EH (cell line): ENCODE results near the gene ATN1.
"Not testable (repeated sequence)": the region's sequence is repeated elsewhere in the genome, so short reads cannot be mapped to it uniquely, and the experiment has no call there.

Source experiments
- DNase-seq: peaks from one replicate; pipeline ENCODE4 v3.0.0-alpha.2; 2015; ENCODE audit warnings: low read depth

ATN1 gene

DNA sequence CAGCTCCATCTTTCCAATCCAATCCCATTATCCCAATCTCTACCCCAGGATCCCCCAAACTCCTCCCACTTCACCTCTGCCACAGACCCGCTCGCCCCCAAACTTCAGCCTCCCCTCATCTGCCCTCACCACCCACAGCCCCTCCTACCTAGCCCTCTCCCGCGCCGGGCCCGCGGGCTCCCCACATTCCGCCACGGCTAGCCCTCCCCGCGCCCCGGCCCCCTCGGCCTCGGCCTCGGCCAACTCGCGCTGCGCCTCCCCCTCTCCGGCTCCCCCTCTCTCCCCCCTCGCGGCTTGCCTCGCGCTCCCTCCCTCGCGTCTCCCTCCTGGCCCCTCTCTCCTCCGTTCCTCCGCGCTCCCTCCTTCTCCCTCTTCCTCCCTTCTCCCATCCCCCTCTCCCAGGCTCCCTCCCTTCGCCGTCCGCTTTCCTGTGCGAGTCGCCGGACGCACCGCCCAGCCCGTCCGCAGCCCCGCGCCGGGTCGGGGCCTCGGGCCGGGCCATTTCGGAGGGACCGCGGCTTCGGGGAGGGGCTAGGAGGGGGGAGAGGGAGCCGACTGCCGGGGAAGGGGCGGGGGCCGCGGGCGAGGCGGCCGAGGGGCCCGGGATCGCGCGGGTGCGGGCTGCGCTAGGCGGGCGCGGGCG lies at the start of gene ATN1:
ATN1 (plus strand) TSS at position 581 of the 643 bp plus-strand sequence. CDS start 6,043 bp downstream, outside the sequence.
- peak; percentile 88 for DNase-seq

DNA sequence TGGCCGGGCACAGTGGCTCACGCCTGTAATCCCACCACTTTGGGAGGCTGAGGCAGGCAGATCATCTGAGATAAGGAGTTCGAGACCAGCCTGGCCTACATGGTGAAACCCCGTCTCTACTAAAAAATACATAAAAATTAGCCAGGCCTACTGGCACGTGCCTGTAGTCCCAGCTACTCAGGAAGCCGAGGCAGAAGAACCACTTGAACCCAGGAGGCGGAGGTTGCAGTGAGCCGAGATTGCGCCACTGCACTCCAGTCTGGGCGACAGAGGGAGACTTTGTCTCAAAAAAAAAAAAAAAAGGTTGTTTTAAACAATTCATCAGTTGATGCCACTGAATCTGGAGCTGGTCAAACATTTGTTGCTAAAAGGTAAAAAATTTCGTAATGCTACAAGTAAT lies 47.9 kb upstream of the ATN1 start:
- DNase-seq, result not testable (repeated sequence)

GRCh38 chr12:6883252-6883651 lies 44.5 kb upstream of the ATN1 start:
- DNase-seq, result no peak

GRCh38 chr12:6883683-6884082 lies 44.1 kb upstream of the ATN1 start:
- DNase-seq, result no peak

DNA sequence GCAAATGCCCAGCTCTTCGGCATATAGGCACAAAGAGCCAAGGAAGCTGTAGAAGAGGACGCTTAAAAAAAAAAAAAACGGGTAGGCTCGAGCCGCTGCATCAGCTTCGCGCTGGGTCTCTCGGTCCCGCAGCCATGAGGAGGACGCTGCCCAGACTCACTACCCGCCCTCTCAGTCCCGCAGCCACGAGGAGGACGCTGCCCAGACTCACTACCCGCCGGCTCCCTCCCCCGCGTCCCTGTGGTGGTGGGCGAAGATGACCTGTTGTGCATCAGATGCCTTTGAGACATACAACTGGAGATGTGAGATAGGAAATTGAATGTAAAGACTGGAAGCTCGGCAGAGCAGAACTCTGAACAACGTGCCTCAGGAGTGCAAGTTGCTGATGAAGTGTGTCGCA lies 43.2 kb upstream of the ATN1 start:
- DNase-seq, result no peak

DNA sequence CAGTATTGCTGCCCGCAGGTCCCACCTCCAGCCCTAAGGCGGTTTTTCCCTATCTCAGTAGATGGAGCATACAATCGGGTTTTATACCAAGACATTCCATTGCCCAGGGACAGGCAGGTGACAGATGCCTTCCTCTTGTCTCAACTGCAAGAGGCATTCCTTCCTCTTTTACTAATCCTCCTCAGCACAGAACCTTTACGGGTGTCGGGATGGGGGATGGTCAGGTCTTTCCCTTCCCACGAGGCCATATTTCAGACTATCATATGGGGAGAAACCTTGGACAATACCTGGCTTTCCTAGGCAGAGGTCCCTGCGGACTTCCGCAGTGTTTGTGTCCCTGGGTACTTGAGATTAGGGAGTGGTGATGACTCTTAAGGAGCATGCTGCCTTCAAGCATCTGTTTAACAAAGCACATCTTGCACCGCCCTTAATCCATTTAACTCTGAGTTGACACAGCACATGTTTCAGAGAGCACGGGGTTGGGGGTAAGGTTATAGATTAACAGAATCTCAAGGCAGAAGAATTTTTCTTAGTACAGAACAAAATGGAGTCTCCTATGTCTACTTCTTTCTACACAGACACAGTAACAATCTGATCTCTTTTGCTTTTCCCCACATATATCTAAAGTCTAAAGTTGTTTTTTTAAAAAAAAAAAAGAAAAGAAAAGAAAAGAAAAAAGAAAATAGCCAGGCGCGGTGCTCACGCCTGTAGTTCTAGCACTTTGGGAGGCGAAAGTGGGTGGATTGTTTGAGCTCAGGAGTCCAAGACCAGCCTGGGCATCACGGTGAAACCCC lies 41.4 kb upstream of the ATN1 start:
- not testable (repeated sequence) for DNase-seq

GRCh38 chr12:6887460-6887859 lies 40.3 kb upstream of the ATN1 start:
- no peak for DNase-seq

GRCh38 chr12:6888360-6888759 lies 39.4 kb upstream of the ATN1 start:
- DNase-seq, result no peak

DNA sequence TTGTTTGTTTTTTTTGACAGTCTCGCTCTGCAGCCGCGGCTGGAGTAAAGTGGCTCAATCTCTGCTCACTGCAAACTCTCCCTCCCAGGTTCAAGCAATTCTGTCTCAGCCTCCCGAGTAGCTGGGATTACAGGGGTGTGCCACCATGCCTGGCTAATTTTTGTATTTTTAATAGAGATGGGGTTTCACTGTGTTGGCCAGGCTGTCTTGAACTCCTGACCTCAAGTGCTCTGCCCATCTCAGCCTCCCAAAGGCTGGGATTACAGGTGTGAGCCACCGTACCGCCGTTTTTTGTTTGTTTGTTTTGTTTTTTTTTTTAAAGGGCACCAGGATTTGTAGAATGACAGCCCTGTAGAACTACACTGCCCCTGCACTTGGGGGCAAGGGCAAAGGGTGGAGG lies 39.0 kb upstream of the ATN1 start:
- not testable (repeated sequence) for DNase-seq

GRCh38 chr12:6889775-6890573 lies 37.8 kb upstream of the ATN1 start:
- not testable (repeated sequence) for DNase-seq

- peak; percentile 96 for DNase-seq
Observed at GRCh38 chr12:6890789-6891645, 36.7 kb upstream of the ATN1 start.

DNA sequence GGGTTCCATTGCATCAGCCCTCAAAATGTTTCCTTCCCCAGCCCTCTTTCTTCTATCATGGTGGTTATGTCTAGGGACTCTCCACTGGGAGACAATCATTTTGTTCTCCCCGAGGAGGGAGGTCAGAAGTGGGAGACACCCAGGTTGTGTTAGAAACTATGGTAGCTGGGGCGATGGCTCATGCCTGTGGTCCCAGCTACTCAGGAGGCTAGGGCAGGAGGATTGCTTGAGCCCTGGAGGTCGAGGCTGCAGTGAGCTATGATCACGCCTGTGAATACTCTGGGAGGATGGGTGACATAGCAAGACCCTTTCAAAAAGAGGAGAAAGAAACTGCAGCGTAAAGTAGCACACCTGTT lies 36.1 kb upstream of the ATN1 start:
- DNase-seq, result no peak

- DNase-seq, result not testable (repeated sequence)
Observed at GRCh38 chr12:6892683-6893082, 35.1 kb upstream of the ATN1 start.

- no peak for DNase-seq
Observed at GRCh38 chr12:6894321-6894720, 33.4 kb upstream of the ATN1 start.

GRCh38 chr12:6896846-6897435 lies 30.8 kb upstream of the ATN1 start:
- DNase-seq, result no peak

GRCh38 chr12:6899427-6899826 lies 28.3 kb upstream of the ATN1 start:
- DNase-seq, result no peak

DNA sequence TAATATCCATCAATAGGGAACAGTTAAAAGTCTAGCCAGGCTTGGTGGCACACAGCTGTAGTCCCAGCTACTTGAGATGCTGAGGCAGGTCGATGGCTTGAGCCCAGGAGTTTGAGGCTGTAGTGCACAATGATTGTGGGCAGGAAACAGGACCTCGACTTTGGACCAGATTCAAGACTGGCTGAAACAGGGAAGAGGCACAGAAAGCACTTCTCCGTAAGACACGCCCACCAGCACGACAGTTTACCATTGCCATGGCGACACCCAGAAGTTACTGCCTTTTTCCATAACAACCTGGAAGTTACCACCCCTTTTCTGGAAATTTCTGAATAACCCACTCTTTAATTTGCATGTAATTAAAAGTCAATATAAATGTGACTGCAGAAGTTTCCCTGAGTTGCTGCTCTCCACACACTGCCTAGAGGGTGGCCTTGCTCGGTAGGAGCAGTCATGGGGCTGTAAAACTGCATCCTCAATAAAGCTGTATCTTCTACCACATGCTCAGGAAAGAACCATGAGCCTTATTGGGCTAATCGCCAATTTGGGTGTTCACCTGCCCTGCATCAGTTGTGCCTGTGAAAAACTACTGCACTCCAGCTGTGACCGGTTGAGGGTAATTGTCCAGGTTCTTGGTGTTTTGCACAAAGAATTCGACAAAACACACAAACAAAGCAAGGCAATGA lies 27.8 kb upstream of the ATN1 start:
- DNase-seq, result peak; percentile 53

GRCh38 chr12:6902448-6902847 lies 25.3 kb upstream of the ATN1 start:
- no peak for DNase-seq

DNA sequence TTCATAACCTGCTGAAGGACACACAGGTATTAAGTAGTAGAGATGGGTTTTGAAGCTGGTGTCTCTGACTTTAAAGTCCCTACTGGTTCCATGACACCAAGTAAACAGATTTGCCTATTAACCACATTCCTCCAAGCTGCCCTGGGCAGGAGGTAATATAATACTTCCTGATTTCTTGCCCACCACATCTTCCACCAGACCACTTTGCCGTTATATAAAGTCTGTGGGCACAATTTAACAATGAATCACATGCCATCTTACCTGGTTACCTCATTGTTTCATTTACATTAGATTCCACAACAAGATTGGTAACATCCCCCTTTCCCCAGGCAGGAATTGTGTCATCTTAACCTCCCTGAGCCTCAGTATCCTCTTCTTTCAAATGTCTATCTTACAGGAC lies 24.0 kb upstream of the ATN1 start:
- no peak for DNase-seq

GRCh38 chr12:6904280-6905276 lies 23.2 kb upstream of the ATN1 start, which contains the start of gene LRRC23:
Gene LRRC23, plus strand, starts transcription at chr12:6904822. Its CDS starts 812 bp downstream, at chr12:6905634.
- DNase-seq, result peak; percentile 96
